Measurements from ENCODE around the gene BAIAP2. TPM values are rescaled to one million over a fixed set of nuclear protein-coding genes. Genes with fewer than 3 reads are reported as not detected.

BAIAP2 gene
- total and polyA plus RNA-seq, 8 donors = 4.7 to 16.4 (median 11.1) TPM

DNA sequence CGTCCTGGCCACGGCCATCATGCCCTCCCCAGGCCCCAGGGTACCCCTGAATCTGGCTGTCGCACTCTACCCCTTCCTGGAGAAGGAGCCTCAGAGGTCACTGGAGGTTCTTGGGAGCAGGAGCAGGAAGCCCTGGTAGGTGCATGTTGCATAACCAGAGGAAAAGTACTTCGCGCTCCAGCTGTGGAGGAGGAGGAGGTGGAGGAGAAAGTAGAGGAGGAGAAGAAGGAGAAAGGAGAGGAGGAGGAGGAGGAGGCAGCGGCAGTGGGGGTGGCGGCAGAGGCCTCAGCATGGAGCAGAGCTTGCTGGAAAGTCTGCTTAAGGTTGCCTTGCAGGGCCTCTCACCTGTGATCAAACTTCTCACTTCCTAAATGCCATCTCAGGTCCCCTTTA lies 61.8 kb downstream of the BAIAP2 start:
- no peaks in the 10 kb centered on the region for H3K9me3 ChIP-seq
- 77 to 84% methylated on average over 7 of the region's 7 CpGs for WGBS, 2 donors
- no peaks in the 10 kb centered on the region for H3K27me3 ChIP-seq
- ATAC-seq (no peak), DNase-seq (no peak), FAIRE-seq (no peak)
- no peak overlapping the region for H3K4me3 ChIP-seq
- TF ChIP-seq, protein P1, sequence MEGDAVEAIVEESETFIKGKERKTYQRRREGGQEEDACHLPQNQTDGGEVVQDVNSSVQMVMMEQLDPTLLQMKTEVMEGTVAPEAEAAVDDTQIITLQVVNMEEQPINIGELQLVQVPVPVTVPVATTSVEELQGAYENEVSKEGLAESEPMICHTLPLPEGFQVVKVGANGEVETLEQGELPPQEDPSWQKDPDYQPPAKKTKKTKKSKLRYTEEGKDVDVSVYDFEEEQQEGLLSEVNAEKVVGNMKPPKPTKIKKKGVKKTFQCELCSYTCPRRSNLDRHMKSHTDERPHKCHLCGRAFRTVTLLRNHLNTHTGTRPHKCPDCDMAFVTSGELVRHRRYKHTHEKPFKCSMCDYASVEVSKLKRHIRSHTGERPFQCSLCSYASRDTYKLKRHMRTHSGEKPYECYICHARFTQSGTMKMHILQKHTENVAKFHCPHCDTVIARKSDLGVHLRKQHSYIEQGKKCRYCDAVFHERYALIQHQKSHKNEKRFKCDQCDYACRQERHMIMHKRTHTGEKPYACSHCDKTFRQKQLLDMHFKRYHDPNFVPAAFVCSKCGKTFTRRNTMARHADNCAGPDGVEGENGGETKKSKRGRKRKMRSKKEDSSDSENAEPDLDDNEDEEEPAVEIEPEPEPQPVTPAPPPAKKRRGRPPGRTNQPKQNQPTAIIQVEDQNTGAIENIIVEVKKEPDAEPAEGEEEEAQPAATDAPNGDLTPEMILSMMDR (IDR thresholded peaks at IDR 0.05) = no peak
- intact Hi-C loops (cut with DNase I) = no loop called here
- H3K27ac ChIP-seq = no peak overlapping the region
- peaks cover 0 to 2% (median 0%) of the 10 kb centered on the region in 3 donors for H3K4me1 ChIP-seq
- H3K36me3 ChIP-seq = no peaks in the 10 kb centered on the region

DNA sequence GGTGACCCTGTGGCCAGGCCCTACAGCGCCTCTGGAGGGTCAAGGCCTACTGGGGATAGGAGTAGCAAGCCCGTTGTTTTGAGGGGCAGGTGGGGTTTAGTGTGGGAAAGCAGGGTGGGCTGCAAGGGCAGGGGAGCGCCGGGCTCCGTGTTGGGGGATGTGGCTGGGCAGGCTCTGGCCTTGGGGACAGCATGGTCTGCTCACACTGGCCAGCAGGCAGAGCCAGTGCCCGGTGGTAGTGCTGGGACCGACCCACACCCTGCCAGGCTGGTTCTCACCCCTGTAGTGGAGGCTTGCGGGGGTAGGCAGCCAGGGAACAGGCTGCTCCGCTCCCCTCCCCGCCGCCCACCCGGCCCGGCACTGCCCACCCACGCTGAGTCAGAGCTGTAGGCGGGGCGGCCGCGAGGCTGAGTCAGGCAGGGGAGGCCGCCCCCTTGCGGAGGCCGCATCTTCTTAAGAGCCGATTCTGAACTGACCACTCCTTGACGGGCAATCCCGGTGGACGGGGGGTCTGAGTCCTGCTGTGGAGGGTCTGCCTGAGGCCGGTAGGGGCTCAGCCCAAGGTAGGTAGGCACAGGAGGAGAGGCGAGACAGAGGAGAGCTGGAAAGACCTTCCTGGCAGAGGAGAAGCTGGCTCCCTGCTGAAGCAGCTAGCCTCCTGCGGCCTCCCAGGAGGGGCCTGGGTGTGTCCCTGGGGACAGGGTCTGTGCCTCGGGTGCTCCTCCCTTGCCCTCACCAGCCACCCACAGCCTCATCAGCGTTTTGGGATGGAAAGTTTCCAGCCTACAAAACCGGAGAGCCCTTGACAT lies 62.4 kb downstream of the BAIAP2 start:
- peak in 3 of 6 donors; percentile 54 to 81 (median 58) for DNase-seq
- intact Hi-C loops (cut with DNase I) = no loop called here
- no peaks in the 10 kb centered on the region for H3K36me3 ChIP-seq
- ATAC-seq = peak; percentile 11 to 64 (median 54)
- no peak for FAIRE-seq
- WGBS, 2 donors = 38 to 48% methylated on average over 31 of the region's 31 CpGs
- peaks cover 0 to 2% (median 0%) of the 10 kb centered on the region in 3 donors for H3K4me1 ChIP-seq
- no peaks in the 10 kb centered on the region for H3K27me3 ChIP-seq
- TF ChIP-seq, protein P1 (IDR thresholded peaks at IDR 0.05) = peak in 2 of 4 donors; percentile 22 to 38
- H3K9me3 ChIP-seq = no peaks in the 10 kb centered on the region
- no peak overlapping the region for H3K4me3 ChIP-seq
- no peak overlapping the region for H3K27ac ChIP-seq

DNA sequence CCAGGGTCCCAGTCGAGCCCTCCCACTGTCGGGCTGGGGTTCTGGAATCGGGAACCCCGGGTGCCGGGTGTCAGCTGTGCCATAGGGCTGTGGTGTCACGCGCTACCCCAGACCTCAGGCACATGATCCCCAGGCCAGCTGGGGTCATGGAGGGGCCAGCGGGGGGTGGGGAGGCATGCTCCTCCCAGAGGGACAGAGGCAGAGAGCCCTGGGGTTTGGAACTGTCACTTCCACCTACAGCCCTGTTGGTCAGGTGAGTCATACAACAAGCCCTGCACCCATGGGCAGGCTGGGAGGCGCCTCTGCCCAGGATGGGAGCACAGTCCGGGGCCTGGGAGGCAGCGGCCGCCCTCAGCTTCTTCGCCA lies 63.0 kb downstream of the BAIAP2 start:
- no peak overlapping the region for H3K4me3 ChIP-seq

DNA sequence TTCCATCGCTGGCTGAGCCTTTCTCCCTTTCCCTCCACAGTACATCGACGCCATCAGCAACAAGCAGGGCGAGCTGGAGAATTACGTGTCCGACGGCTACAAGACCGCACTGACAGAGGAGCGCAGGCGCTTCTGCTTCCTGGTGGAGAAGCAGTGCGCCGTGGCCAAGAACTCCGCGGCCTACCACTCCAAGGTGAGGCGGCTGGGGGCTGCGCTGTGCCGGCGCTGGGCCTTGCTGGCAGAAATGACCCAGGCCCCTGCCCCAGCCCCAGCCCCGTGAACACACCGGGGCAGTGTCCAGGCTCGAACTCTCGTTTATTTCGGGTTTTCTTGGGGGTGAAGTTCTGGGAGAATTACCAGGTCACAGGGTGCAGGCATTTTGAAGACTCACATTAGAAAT lies 64.9 kb downstream of the BAIAP2 start:
- 93 to 94% methylated on average over 23 of the region's 23 CpGs for WGBS, 2 donors

More for the DNA sequence above, 63.0 kb downstream of the BAIAP2 start:
- TF ChIP-seq, protein P1 (IDR thresholded peaks at IDR 0.05) = no peak
- H3K27ac ChIP-seq = no peak overlapping the region
- WGBS, 2 donors = 72 to 77% methylated on average over 13 of the region's 13 CpGs
- DNase-seq = no peak
- H3K36me3 ChIP-seq = no peaks in the 10 kb centered on the region
- no peak for ATAC-seq
- H3K27me3 ChIP-seq = no peaks in the 10 kb centered on the region
- intact Hi-C loops (cut with DNase I) = no loop called here
- H3K9me3 ChIP-seq = no peaks in the 10 kb centered on the region
- FAIRE-seq = no peak
- H3K4me1 ChIP-seq = peaks cover 0 to 2% (median 0%) of the 10 kb centered on the region in 3 donors

More for the DNA sequence above, 64.9 kb downstream of the BAIAP2 start:
- DNase-seq (no peak), FAIRE-seq (no peak), ATAC-seq (no peak)
- no peaks in the 10 kb centered on the region for H3K27me3 ChIP-seq
- H3K9me3 ChIP-seq = no peaks in the 10 kb centered on the region
- no peaks in the 10 kb centered on the region for H3K36me3 ChIP-seq
- H3K4me1 ChIP-seq = peaks cover 0 to 2% (median 0%) of the 10 kb centered on the region in 3 donors
- no peak overlapping the region for H3K27ac ChIP-seq
- H3K4me3 ChIP-seq = no peak overlapping the region
- TF ChIP-seq, protein P1 (IDR thresholded peaks at IDR 0.05) = no peak
- intact Hi-C loops (cut with DNase I) = loop anchor here in 2 of 3 donors (5.0 to 10.0 kb wide), 3 partner anchors 73 to 675 kb away; no protein-coding TSS in a partner anchor
